Stimulated activated CD4-positive, alpha-beta T cell treated with anti-CD3 and anti-CD28 coated beads, Interleukin-1b, Interleukin-23, amount 100 ng/mL, for 4 hours (primary cell): ENCODE data around the gene SUSD4.
"Not testable (repeated sequence)": the region's sequence is repeated elsewhere in the genome, so short reads cannot be mapped to it uniquely, and the experiment has no call there.

ENCODE experiments used
- DNase-seq, 2 donors: peaks; one replicate each; pipeline ENCODE4 v3.0.0-alpha.2; 2020; ENCODE audit warnings: low read depth in 2 of 2

The SUSD4 gene

GRCh38 chr1:223297800-223298199 is 66.2 kb downstream of the SUSD4 start:
- DNase-seq = no peak

- no peak for DNase-seq
These were observed 72.2 kb downstream of the SUSD4 start for GRCh38 chr1:223291796-223292195.

GRCh38 chr1:223290397-223290796 is 73.6 kb downstream of the SUSD4 start:
- DNase-seq = no peak

GRCh38 chr1:223289621-223290020 is 74.4 kb downstream of the SUSD4 start:
- no peak for DNase-seq

- DNase-seq = no peak
These were observed 75.2 kb downstream of the SUSD4 start for GRCh38 chr1:223288826-223289225.

GRCh38 chr1:223285452-223285851 is 78.5 kb downstream of the SUSD4 start:
- no peak for DNase-seq

GRCh38 chr1:223283697-223284096 is 80.3 kb downstream of the SUSD4 start:
- DNase-seq = not testable (repeated sequence)

- not testable (repeated sequence) for DNase-seq
These were observed 85.7 kb downstream of the SUSD4 start for GRCh38 chr1:223278311-223278710.

GRCh38 chr1:223276029-223276428 is 87.9 kb downstream of the SUSD4 start:
- no peak for DNase-seq

GRCh38 chr1:223273511-223273910 is 90.5 kb downstream of the SUSD4 start:
- no peak for DNase-seq

GRCh38 chr1:223271085-223271781 is 92.7 kb downstream of the SUSD4 start:
- no peak for DNase-seq

- no peak for DNase-seq
These were observed 93.8 kb downstream of the SUSD4 start for GRCh38 chr1:223270155-223270554.

GRCh38 chr1:223269006-223269405 is 95.0 kb downstream of the SUSD4 start:
- no peak for DNase-seq

- DNase-seq = no peak
These were observed 97.3 kb downstream of the SUSD4 start for GRCh38 chr1:223266632-223267172.

- DNase-seq = no peak
These were observed 98.7 kb downstream of the SUSD4 start for GRCh38 chr1:223264983-223265908.

GRCh38 chr1:223264529-223264928 is 99.4 kb downstream of the SUSD4 start:
- DNase-seq = no peak

GRCh38 chr1:223261914-223262313 is 102.1 kb downstream of the SUSD4 start:
- no peak for DNase-seq

- no peak for DNase-seq
These were observed 103.3 kb downstream of the SUSD4 start for GRCh38 chr1:223260712-223261111.

GRCh38 chr1:223259462-223259861 is 104.5 kb downstream of the SUSD4 start:
- DNase-seq = no peak

- no peak for DNase-seq
These were observed 105.2 kb downstream of the SUSD4 start for GRCh38 chr1:223258751-223259198.

GRCh38 chr1:223257856-223258550 is 106.0 kb downstream of the SUSD4 start:
- DNase-seq = no peak

GRCh38 chr1:223256034-223256433 is 107.9 kb downstream of the SUSD4 start:
- DNase-seq = no peak
